Activated naive CD8-positive, alpha-beta T cell treated with anti-CD3 and anti-CD28 coated beads, Interleukin-2, amount 50 U/mL, for 16 hours (primary cell): ENCODE results near the gene ABLIM3.

Source experiments
- DNase-seq: peaks from one replicate; pipeline ENCODE4 v3.0.0-alpha.2; 2020; ENCODE audit warnings: low read depth, low spot score

The ABLIM3 gene

DNA sequence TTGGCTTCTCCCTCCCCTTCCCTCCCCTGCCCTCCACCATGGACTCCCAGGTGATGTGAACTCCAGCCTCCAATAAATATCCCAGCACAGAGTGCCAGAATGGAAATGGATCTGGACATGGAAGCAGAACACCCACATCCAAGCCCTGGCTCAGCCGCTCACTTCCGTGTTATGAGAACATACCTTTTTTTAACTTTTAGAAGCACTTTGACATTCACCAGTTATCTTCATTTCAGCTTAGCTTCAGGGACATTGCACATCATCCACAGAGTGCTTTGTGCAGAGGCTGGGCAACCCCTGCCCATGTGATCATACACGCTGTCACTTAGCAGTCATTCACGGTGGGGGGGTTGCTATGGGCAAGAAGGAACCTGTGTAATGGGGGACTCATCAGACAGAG, 139.5 kb downstream of the ABLIM3 start:
- DNase-seq, result no peak

- DNase-seq, result no peak
These were observed 141.0 kb downstream of the ABLIM3 start for GRCh38 chr5:149282027-149282965.

GRCh38 chr5:149282966-149283332, 141.7 kb downstream of the ABLIM3 start:
- no peak for DNase-seq

DNA sequence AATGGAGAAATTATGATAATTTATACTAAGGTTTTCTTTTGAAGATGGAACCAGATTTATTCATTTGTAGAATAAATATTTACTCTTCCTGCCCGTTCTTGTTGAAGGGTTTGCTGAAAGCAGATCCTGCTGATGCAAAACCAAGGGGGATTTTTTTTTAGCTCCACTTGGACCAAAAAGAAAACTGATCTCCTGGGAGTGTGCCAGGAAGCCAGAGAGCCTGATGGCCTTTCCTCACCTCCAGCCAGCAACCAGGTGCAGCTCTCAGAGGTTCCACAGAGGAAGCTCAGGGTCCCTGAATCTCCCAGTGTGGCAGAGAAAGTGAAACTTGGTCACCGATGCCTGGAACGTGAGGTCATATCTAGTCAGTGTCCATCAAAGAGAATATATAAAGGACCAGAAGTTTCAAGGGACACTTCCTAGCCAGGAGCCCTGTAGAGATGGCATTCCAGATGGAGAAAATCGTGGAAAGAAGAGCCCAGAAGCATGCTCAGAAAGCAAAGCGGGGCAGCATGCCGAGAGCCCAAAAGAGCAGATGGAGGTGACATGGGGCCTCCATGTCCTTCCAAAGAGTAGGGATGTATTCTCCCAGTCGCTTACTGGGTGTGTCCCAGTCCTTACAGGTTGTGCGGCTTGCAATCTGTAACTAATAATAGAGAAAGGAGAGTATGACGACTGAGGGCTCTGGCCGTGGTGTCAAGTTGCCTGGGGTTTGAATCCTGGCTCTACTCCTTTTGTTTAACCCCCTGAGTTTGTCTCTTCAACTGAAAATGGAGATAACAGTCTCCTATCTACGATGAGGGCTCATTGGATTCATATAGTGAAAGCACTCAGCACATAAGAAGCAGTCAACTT, 142.6 kb downstream of the ABLIM3 start:
- DNase-seq, result no peak

DNA sequence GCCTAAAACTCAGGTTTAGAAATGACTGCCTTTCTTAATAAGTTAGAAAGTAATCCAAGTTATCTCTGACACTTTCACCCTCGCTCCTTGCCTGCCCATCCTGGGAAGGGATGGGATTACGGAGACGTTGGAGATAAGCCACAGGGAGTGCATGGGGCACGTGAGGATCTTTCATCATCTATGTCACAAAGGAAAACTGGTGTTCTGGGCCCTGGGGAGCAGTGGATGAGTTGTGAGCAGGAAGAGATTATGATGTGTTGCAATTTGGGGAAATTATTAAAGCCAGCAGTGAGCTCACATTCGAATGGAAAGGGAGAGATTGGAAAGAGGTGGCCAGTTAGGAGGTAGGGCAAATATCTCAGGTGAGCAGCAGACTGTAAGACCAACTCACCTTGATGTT, 143.2 kb downstream of the ABLIM3 start:
- no peak for DNase-seq

- DNase-seq, result no peak
These were observed 143.9 kb downstream of the ABLIM3 start for GRCh38 chr5:149285153-149285552.

GRCh38 chr5:149288436-149288835, 147.1 kb downstream of the ABLIM3 start:
- no peak for DNase-seq

GRCh38 chr5:149289301-149289700, 148.0 kb downstream of the ABLIM3 start:
- DNase-seq, result no peak

DNA sequence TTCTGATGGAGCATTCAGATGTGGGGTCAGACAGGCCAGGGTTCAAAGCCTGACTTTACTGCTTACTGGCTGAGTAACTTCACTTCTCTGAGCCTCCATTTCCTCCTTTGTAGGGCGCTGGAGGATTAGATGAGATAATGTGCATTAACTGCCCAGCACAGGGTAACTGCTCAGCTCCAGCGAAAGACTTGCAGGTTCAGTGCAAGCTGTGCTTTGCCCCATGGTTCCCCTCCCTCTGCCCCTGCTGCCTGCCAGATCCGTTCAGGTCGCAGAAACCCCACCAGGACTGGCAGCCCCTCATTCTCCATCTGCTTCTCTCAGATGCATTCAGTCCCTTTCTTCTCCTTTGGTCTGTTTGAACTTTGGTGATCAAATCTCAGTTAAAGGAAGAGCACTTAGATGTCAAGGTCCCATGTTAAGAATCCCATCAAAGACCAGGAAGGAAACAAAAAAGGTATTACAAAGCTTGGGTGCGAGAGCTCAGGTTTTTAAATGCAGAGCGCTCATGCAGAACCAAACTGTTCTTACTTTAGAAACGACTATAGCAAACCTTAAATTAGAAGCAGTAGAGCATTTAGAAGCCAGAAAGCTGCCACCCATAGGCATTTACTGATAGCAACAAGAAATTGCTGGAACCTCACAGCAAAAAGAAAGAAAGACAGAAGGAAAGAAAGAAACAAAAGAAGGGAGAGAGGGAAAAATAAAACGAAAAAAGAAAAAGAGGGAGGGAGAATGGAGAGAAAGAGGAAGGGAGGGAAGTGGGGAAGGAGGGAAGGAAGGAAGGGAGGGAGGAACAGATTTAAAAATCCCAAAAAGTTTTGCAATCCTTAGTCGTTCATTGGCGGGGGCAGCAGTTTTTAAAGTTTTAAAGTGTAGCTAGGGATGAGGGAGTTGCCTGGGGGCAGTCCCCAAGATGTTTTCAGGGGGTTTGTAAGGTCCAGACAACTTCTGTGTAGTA, 153.9 kb downstream of the ABLIM3 start:
- no peak for DNase-seq

DNA sequence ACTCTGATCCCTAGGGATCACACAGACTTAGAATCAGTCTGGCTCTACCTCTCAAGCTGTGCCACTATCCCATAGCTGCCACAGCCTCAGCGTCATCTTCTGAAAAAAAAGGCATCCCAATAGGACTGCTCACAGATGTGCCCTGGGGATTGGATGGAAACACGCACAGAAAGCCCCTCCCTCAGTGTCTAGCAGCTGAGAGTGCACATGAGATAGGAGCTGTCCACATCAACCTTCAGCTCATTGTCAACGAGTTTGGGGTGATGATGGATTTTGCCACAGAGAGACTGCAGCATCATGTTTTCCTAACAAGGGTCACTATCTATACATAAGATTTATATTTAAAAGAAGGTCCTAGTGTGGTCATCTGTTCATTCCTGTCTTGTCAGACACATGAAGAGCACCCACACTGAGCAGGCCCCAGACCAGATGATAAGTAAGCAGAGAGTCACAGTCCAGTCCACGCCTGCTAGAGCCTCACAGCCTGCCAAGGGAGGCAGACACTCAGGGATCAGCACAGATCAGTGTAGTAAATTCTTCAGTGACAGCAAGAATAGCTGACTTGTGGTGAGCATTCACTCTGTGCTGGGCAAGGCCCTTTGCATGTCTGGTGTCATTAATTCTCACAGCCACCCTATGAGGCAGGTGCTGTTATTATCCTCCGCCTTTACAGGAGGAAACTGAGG, 156.2 kb downstream of the ABLIM3 start:
- no peak for DNase-seq

GRCh38 chr5:149298163-149298562, 156.9 kb downstream of the ABLIM3 start:
- DNase-seq, result no peak

GRCh38 chr5:149298842-149299404, 157.6 kb downstream of the ABLIM3 start:
- no peak for DNase-seq

GRCh38 chr5:149299451-149300054, 158.3 kb downstream of the ABLIM3 start:
- DNase-seq, result no peak

DNA sequence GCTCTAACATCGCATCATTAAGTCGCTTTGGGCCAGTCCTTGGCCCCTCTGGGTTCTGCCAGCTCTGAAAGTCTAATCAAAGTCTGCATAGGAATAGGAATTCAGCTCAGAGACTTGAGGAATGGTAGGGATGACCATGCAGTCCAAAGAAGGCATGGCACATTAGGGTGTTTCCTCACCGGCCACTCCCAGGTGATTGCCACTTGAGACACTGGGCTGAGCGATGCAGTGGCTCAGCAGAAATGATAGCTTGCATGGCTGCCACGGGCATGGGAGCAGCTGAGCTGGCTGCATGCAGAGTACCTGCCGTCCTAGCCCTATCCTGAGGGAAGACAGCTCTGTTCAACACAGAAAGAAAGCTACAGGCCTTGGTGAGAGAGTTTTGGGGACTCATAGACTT, 159.1 kb downstream of the ABLIM3 start:
- DNase-seq, result no peak

DNA sequence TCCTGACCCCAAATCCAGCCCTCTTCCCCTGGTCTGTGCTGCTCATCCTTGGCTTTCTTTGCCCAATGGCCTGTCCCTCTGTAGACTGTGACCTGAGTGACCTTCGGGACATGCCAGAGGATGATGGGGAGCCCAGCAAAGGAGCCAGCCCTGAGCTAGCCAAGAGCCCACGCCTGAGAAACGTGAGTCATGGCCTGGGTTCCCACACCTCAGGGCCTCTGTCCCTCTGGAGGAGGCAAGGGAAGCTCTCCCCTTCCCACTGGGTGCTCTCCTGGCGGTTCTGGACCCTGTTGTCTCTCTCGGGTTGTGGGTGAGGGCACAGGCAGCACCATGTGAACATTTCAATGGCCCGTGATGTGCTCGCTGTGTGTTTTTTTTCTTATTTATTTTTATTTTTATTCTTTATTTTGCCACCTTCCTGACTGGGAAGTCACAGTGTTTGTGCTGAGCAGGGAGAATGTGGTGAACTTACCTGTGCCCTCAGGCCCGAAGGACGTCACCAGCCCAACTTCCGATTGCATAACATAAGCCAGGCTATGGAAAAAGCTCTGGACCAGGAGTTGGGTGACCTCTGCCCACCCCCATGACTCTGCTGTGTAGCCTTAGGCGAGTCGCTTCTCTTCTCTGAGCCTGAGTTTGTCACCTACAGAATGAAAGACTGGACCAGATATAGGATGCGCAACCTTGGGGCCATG, 159.9 kb downstream of the ABLIM3 start:
- no peak for DNase-seq

- no peak for DNase-seq
These were observed 160.6 kb downstream of the ABLIM3 start for GRCh38 chr5:149301744-149302380.

GRCh38 chr5:149302641-149303040, 161.3 kb downstream of the ABLIM3 start:
- no peak for DNase-seq

DNA sequence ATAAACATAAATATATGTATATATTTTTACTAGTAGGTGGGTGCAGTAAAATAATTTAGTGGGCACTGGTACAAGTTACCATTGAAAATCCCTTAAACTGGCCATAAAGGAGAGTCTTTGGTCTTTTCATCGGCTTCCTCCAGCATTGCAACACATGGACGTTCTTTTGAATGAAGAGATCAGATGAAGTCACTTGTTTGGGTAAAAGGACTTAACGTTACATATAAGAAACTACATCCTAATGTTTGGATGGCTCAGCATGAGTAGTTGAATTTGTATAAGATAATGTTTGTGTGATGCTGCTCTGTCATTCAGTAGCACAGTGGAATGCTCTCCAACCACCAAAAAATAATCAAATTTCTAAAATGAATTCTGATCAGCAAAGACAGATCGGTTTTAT, 161.9 kb downstream of the ABLIM3 start:
- DNase-seq, result no peak
